ENCODE measurements around the gene CDH4. TPM values are rescaled to one million over a fixed set of nuclear protein-coding genes. Genes with fewer than 3 reads are reported as not detected.

Gene CDH4
- total RNA-seq, 1 donor from 2014 or later, result 2.9 TPM

DNA sequence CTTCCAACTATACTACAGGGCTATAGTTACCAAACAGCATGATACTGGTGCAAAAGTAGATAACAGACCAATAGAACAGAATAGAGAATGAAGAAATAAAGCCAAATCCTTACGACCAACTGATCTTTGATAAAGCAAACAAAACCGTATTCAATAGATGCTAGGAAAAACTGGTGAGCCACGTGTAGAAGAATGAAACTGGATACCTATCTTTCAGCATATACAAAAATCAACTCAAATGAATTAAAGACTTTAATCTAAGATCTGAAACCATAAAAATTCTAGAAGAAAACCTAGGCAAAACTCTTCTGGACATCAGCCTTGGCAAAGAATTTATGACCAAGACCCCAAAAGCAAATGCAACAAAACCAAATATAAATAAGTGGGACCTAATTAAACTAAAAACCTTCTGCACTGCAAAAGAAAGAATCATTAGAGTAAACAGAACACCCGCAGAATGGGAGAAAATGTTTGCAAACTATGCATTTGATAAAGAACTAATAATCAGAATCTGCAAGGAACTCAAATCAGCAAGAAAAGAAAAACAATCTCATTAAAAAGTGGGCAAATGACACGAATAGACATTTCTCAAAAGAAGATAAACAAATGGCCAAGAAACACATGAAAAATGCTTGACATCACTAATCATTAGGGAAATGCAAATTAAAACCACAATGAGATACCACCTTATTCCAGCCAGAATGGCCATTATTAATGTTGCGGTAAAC lies 703.8 kb downstream of the CDH4 start:
- no peak overlapping the region for H3K4me2 ChIP-seq
- no peak overlapping the region for H3K27ac ChIP-seq
- Mint-ChIP-seq H3K27me3 (ENCODE audit: insufficient read depth, low read depth) (no peaks in the 10 kb centered on the region), H3K27ac (no peak overlapping the region), H3K4me1 (peaks cover 8% of the 10 kb centered on the region), H3K9me3 (no peaks in the 10 kb centered on the region), H3K36me3 (no peaks in the 10 kb centered on the region), H3K4me3 (no peak overlapping the region)
- no peak for DNase-seq (ENCODE audit: low spot score)
- H3K4me1 ChIP-seq, result peaks cover 7% of the 10 kb centered on the region
- H3K9ac ChIP-seq, result no peak overlapping the region
- H3K9me3 ChIP-seq (ENCODE audit: low read depth), result no peaks in the 10 kb centered on the region
- TF ChIP-seq, protein P1, sequence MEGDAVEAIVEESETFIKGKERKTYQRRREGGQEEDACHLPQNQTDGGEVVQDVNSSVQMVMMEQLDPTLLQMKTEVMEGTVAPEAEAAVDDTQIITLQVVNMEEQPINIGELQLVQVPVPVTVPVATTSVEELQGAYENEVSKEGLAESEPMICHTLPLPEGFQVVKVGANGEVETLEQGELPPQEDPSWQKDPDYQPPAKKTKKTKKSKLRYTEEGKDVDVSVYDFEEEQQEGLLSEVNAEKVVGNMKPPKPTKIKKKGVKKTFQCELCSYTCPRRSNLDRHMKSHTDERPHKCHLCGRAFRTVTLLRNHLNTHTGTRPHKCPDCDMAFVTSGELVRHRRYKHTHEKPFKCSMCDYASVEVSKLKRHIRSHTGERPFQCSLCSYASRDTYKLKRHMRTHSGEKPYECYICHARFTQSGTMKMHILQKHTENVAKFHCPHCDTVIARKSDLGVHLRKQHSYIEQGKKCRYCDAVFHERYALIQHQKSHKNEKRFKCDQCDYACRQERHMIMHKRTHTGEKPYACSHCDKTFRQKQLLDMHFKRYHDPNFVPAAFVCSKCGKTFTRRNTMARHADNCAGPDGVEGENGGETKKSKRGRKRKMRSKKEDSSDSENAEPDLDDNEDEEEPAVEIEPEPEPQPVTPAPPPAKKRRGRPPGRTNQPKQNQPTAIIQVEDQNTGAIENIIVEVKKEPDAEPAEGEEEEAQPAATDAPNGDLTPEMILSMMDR (IDR thresholded peaks at IDR 0.05), result no peak
- TF ChIP-seq EZH2 (IDR thresholded peaks at IDR 0.05) (no peak), EZH2phosphoT487 (IDR thresholded peaks at IDR 0.05) (no peak)
- H2AFZ ChIP-seq (replicated peaks), result no peak overlapping the region
- no peaks in the 10 kb centered on the region for H3K27me3 ChIP-seq
- no peaks in the 10 kb centered on the region for H3K36me3 ChIP-seq
- H3K4me3 ChIP-seq, result no peak overlapping the region
- peaks cover 18% of the 10 kb centered on the region for H4K20me1 ChIP-seq (ENCODE audit: low read depth)
- no peaks in the 10 kb centered on the region for H3K79me2 ChIP-seq (ENCODE audit: low read depth)
- H3F3A ChIP-seq (ENCODE audit: low read depth), result no peaks in the 10 kb centered on the region

DNA sequence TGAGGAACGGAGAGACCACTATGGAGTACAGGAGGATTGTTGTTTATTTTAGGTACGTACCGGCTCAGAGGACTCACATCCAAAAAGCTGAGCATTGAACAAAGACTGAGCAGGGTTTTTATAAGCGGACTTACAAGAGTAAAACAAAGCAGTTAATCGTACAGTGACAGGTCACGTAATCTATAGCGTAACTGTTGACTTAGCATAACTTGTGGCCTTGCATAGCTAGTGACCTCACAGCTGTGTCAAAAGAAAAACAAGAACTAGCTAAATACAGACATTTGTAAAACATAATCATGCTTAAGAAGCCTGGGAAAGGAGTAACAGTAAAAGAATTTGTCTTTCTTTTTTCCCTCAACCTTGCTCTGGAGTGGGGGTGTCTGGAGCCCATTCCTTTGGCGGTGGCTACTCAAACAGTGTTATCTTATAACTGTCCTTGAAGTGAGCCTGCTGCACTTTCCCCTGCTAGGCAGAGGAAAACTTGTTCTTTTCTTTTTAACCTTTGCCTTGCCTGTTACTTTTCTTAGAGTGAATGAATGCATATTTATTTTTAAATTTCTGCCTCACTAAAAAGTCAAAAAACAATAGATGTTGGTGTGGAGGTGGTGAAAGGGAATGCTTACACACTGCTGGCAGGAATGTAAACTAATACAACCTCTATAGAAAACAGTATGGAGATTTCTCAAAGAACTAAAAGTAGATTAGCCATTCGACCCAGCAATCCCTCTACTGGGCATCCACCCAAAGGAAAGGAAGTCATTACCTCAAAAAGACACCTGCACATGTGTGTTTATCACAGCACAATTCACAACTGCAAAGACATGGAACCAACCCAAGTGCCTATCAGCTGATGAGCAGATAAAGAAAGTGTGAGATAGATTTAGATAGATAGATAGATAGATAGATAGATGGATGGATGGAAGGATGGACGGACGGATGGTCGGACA lies 704.6 kb downstream of the CDH4 start:
- Histone ChIP-seq H3K9me3 (ENCODE audit: low read depth) (no peaks in the 10 kb centered on the region), H4K20me1 (ENCODE audit: low read depth) (peaks cover 14% of the 10 kb centered on the region), H2AFZ (replicated peaks) (no peak overlapping the region), H3K36me3 (no peaks in the 10 kb centered on the region), H3K27me3 (no peaks in the 10 kb centered on the region), H3F3A (ENCODE audit: low read depth) (no peaks in the 10 kb centered on the region), H3K4me1 (peaks cover 7% of the 10 kb centered on the region), H3K79me2 (ENCODE audit: low read depth) (no peaks in the 10 kb centered on the region), H3K4me3 (no peak overlapping the region), H3K9ac (no peak overlapping the region), H3K4me2 (no peak overlapping the region), H3K27ac (no peak overlapping the region)
- no peaks in the 10 kb centered on the region for H3K27me3 Mint-ChIP-seq (ENCODE audit: insufficient read depth, low read depth)
- H3K27ac Mint-ChIP-seq, result no peak overlapping the region
- no peaks in the 10 kb centered on the region for H3K36me3 Mint-ChIP-seq
- H3K4me1 Mint-ChIP-seq, result peaks cover 8% of the 10 kb centered on the region
- no peaks in the 10 kb centered on the region for H3K9me3 Mint-ChIP-seq
- H3K4me3 Mint-ChIP-seq, result no peak overlapping the region
- no peak for TF ChIP-seq EZH2phosphoT487 (IDR thresholded peaks at IDR 0.05)
- TF ChIP-seq EZH2 (IDR thresholded peaks at IDR 0.05), result no peak
- TF ChIP-seq, protein P1 (IDR thresholded peaks at IDR 0.05), result no peak
- no peak for DNase-seq (ENCODE audit: low spot score)

DNA sequence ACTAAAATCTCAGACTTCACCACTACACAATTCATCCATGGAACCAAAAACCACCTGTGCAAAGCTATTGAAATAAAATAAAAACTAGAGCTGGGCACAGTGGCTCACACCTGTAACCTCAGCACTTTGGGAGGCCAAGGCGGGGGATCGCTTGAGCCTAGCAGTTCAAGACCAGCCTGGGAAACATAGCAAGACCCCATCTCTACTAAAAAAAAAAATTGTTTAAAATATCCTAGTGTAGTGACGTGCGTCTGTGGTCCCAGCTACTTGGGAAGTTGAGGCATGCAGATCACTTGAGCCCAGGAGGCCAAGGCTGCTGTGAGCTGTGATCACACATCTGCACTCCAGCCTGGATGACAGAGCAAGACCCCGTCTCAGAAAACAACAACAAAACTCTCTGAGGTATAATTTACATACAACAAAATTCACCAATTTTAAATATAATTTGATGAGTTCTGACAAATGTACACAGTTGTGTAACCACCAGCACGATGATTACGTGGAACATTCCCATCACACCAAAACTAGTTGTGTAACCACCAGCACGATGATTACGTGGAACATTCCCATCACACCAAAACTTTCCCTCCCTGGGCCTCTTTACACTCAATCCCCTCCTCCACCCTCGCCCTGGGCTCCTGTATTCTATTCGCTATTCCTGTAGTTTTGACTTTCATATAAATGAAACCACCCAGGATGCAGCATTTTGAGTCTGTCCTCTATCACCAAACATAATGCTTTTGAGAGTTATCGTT lies 706.1 kb downstream of the CDH4 start:
- no peaks in the 10 kb centered on the region for H3K4me1 Mint-ChIP-seq
- peaks cover 4% of the 10 kb centered on the region for H4K20me1 ChIP-seq (ENCODE audit: low read depth)

More for the DNA sequence above, 706.1 kb downstream of the CDH4 start:
- Histone ChIP-seq H3K27ac (no peak overlapping the region), H2AFZ (replicated peaks) (no peak overlapping the region), H3K9me3 (ENCODE audit: low read depth) (no peaks in the 10 kb centered on the region), H3F3A (ENCODE audit: low read depth) (no peaks in the 10 kb centered on the region), H3K4me1 (peaks cover 7% of the 10 kb centered on the region), H3K9ac (no peak overlapping the region), H3K27me3 (no peaks in the 10 kb centered on the region), H3K4me2 (no peak overlapping the region), H3K4me3 (no peak overlapping the region), H3K36me3 (no peaks in the 10 kb centered on the region), H3K79me2 (ENCODE audit: low read depth) (no peaks in the 10 kb centered on the region)
- DNase-seq (ENCODE audit: low spot score), result no peak
- no peak overlapping the region for H3K4me3 Mint-ChIP-seq
- no peaks in the 10 kb centered on the region for H3K36me3 Mint-ChIP-seq
- TF ChIP-seq EZH2 (IDR thresholded peaks at IDR 0.05), result no peak
- no peak for TF ChIP-seq EZH2phosphoT487 (IDR thresholded peaks at IDR 0.05)
- TF ChIP-seq, protein P1 (IDR thresholded peaks at IDR 0.05), result no peak
- no peaks in the 10 kb centered on the region for H3K27me3 Mint-ChIP-seq (ENCODE audit: insufficient read depth, low read depth)
- no peaks in the 10 kb centered on the region for H3K9me3 Mint-ChIP-seq
- H3K27ac Mint-ChIP-seq, result no peak overlapping the region

Measured in neural progenitor cell (in vitro differentiated cells).